Kidney (tissue), 14 donors: ENCODE measurements around the gene PBX3. TPM values are rescaled to one million over a fixed set of nuclear protein-coding genes. Genes with fewer than 3 reads are reported as not detected.

Source experiments
- DNase-seq, 5 donors: peaks; one replicate each; pipeline ENCODE4 v3.0.0-alpha.2; 2013 to 2020
- FAIRE-seq: peaks from 2 replicates; lab custom pipeline; 2012; peaks lifted over from hg19 to GRCh38; lab: Jason Lieb, UNC
- H3K27ac ChIP-seq, 2 donors: one replicate each; pipeline ENCODE4 v1.7.0; 2013; ENCODE audit warnings: low read depth in 2 of 2, low read length in 2 of 2, inconsistent platforms in 1 of 2
- H3K27me3 ChIP-seq: one replicate; pipeline ENCODE4 v1.7.1; 2013; ENCODE audit warnings: low read length, inconsistent platforms; ENCODE audit not compliant: control insufficient read depth, insufficient read depth
- H3K36me3 ChIP-seq, 3 donors: one replicate each; pipeline versions ENCODE4 v1.7.0 to v1.7.1; 2013; ENCODE audit warnings: low read length in 3 of 3, control low read depth in 1 of 3, inconsistent platforms in 1 of 3; ENCODE audit not compliant: insufficient read depth in 3 of 3, control insufficient read depth in 2 of 3
- H3K4me1 ChIP-seq, 3 donors: one replicate each; pipeline versions ENCODE4 v1.7.0 to v1.7.1; 2013; ENCODE audit warnings: low read length in 3 of 3, inconsistent platforms in 1 of 3, low read depth in 1 of 3; ENCODE audit not compliant: control insufficient read depth in 2 of 3, insufficient read depth in 2 of 3
- H3K4me3 ChIP-seq, 3 donors: one replicate each; pipeline versions ENCODE4 v1.7.0 to v1.8.1; 2013; ENCODE audit warnings: low read length in 3 of 3, control low read depth in 1 of 3, inconsistent platforms in 1 of 3
- H3K9ac ChIP-seq, 3 donors: one replicate each; pipeline versions ENCODE4 v1.7.0 to v1.7.1; 2013; ENCODE audit warnings: low read length in 3 of 3, control low read depth in 1 of 3, inconsistent platforms in 1 of 3
- H3K9me3 ChIP-seq, 3 donors: one replicate each; pipeline versions ENCODE4 v1.7.0 to v1.7.1; 2013; ENCODE audit warnings: low read length in 3 of 3, control low read depth in 1 of 3, inconsistent platforms in 1 of 3; ENCODE audit not compliant: control insufficient read depth in 2 of 3, insufficient read depth in 1 of 3
- intact Hi-C: fragments of 100-400 bp; cut with DNase I; formaldehyde crosslinking; loops from one replicate; pipeline ENCODE4 v1.11.1; 2022
- polyA plus RNA-seq: library from polyadenylated mRNA; stranded (reverse); fragments of 350-450 nt; fragmentation: Illumina TruSeq; extraction: RNeasy Lipid Tissue Mini Kit (QIAGEN cat#74804); gene quantifications from one replicate; pipeline ENCODE4 v1.2.3, GENCODE V29; 2014; ENCODE audit warnings: low read depth, low replicate concordance; ENCODE audit not compliant: insufficient read depth
- total RNA-seq: library from RNA; stranded (reverse); fragmentation: NEBNext Ultra II Directional; extraction: Animal tissue kit (Norgen Biotek cat#: 25700); gene quantifications from one replicate; pipeline ENCODE4 v1.2.1, GENCODE V29; 2021
- TF ChIP-seq, protein P1 (sequence below): IDR thresholded peaks from 3 replicates; pipeline ENCODE4 v1.5.1; 2012; ENCODE audit warnings: mild to moderate bottlenecking, moderate library complexity, borderline replicate concordance; ENCODE audit not compliant: insufficient read depth; ENCODE audit errors: extremely low read depth
- donor health status: control.
- donor health status: control.
- donor health status: control.
- donor health status: control.
- donor health status: control.
- donor health status: DM: yes; HTN: yes; CAD: no.
- donor health status: Normal renal cell carcinoma (clear cell type).

PBX3 gene
- total and polyA plus RNA-seq, 2 donors from 2014 or later: 10.2 to 23.6 TPM

DNA sequence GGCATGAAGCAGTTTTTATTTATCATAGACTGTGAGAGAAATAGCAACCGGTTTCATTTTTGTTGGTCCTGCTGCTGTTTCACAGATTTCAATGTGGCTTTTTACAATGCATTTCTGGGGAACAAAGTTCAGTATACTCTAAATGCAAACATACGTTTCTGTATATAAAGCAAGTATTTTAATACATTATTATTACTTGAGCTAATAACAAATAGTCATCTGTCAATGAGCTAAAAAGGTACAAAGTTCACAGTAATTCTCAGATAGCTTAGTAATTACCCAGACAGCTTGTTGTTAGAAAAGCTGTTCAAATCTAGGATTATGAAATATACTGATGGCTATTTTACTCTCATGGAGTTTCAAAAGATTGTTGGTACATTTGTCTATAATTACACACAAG, 50.8 kb downstream of the PBX3 start:
- DNase-seq (no peak), FAIRE-seq (no peak)
- Histone ChIP-seq H3K9me3 (no peaks in the 10 kb centered on the region), H3K27me3 (no peaks in the 10 kb centered on the region), H3K27ac (no peak overlapping the region), H3K9ac (no peak overlapping the region), H3K36me3 (no peaks in the 10 kb centered on the region), H3K4me3 (no peak overlapping the region), H3K4me1 (no peaks in the 10 kb centered on the region)
- intact Hi-C loops: no loop called here
- TF ChIP-seq, protein P1, sequence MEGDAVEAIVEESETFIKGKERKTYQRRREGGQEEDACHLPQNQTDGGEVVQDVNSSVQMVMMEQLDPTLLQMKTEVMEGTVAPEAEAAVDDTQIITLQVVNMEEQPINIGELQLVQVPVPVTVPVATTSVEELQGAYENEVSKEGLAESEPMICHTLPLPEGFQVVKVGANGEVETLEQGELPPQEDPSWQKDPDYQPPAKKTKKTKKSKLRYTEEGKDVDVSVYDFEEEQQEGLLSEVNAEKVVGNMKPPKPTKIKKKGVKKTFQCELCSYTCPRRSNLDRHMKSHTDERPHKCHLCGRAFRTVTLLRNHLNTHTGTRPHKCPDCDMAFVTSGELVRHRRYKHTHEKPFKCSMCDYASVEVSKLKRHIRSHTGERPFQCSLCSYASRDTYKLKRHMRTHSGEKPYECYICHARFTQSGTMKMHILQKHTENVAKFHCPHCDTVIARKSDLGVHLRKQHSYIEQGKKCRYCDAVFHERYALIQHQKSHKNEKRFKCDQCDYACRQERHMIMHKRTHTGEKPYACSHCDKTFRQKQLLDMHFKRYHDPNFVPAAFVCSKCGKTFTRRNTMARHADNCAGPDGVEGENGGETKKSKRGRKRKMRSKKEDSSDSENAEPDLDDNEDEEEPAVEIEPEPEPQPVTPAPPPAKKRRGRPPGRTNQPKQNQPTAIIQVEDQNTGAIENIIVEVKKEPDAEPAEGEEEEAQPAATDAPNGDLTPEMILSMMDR: no peak

DNA sequence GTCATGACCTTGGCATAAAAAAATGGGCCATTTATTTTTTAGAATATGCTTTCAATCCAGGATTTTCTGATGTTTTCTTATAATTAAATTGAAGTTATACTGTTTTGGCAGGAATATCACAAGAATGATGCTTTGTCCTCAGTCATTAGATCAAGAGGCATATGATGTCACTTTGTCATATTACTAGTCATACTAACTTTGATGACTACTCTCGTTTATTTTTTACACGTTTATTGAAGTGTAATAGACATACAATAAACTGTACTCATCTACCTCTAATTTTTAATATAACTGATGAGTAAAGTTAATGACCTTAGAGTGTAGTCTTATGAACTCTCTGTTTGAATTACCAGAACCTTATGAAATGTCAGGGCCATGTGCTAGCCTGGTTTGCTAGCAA, 56.4 kb downstream of the PBX3 start:
- no peaks in the 10 kb centered on the region for H3K4me1 ChIP-seq
- H3K27ac ChIP-seq: no peak overlapping the region
- H3K9ac ChIP-seq: no peak overlapping the region
- DNase-seq: no peak
- TF ChIP-seq, protein P1: no peak
- no peaks in the 10 kb centered on the region for H3K27me3 ChIP-seq
- no peaks in the 10 kb centered on the region for H3K9me3 ChIP-seq
- no peak for FAIRE-seq
- no peak overlapping the region for H3K4me3 ChIP-seq
- intact Hi-C loops: no loop called here
- no peaks in the 10 kb centered on the region for H3K36me3 ChIP-seq

DNA sequence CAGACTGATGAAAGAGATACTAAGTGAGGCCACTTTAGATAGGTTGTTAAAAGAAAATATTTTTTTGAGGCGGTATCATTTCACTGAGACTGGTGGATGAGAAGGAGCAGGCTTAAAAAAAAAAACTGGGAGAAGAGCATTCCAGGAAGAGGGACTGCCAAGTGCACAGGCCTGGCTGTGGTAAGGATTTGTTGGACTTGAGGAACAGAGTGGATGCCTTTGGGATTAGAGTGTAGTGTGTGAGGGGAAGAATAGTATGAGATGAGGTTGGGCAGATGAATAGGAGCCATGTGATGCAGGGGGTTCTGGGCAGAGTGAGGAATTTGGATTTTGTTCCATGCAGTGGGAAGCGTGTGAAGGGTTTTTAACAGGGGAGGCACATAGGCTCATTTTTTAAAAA, 57.9 kb downstream of the PBX3 start:
- no peak for FAIRE-seq
- no peak for DNase-seq
- TF ChIP-seq, protein P1: no peak
- Histone ChIP-seq H3K9me3 (no peaks in the 10 kb centered on the region), H3K4me1 (no peaks in the 10 kb centered on the region), H3K27ac (no peak overlapping the region), H3K27me3 (no peaks in the 10 kb centered on the region), H3K4me3 (no peak overlapping the region), H3K36me3 (no peaks in the 10 kb centered on the region), H3K9ac (no peak overlapping the region)
- intact Hi-C loops: no loop called here

DNA sequence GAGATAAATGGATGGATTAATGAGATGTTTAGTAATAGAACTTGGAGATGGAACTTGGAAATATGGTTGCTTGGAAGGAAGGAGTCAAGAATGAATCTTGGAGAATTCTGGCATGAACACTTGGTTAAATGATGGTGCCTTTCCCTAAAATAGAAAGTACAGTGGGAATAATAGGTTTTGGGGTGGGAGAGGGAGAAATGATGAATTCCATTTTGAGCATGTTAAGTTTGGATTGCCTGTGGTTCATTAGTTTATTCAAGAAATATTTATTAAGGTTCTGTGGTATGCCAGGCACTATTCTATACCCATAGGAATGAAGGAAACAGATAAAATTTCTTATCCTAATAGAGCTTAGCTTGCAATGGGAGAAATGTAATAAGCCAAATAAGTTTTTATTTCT, 58.4 kb downstream of the PBX3 start:
- intact Hi-C loops: no loop called here
- Histone ChIP-seq H3K4me3 (no peak overlapping the region), H3K4me1 (no peaks in the 10 kb centered on the region), H3K9ac (no peak overlapping the region), H3K36me3 (no peaks in the 10 kb centered on the region), H3K9me3 (no peaks in the 10 kb centered on the region), H3K27me3 (no peaks in the 10 kb centered on the region), H3K27ac (no peak overlapping the region)
- FAIRE-seq: no peak
- TF ChIP-seq, protein P1: no peak
- no peak for DNase-seq
